Measurements from ENCODE around the gene MBD6.

DNA sequence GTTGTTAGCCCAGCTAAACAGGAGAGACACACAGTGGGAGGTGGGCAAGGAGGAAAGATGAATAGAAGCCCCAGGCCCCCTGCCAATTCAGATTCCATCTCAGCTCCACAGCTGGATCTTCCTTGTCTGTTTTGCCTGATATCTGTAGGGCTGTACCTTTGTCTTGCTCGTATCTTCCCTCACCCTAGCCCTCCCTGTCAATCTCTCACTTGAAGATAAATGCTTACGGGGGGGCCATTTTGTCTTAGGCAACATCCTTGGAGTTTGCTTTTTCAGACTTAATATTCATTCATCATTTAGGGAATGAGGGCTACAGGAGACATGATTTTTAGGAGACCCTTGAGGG lies 29.7 kb downstream of the MBD6 start:
- TF ChIP-seq POLR2A (IDR thresholded peaks at IDR 0.05) (no peak), CTCF (IDR thresholded peaks at IDR 0.05) (no peak)

Measured in Peyer's patch (tissue), 4 donors.